GM21447 (cell line): Measurements from ENCODE around the gene PPP1R16B.

Source experiments
- ATAC-seq: cut with Tn5 transposase; IDR thresholded peaks from one replicate; pipeline ENCODE4 v1.9.1; 2021; ENCODE audit not compliant: unreplicated experiment

PPP1R16B gene

DNA sequence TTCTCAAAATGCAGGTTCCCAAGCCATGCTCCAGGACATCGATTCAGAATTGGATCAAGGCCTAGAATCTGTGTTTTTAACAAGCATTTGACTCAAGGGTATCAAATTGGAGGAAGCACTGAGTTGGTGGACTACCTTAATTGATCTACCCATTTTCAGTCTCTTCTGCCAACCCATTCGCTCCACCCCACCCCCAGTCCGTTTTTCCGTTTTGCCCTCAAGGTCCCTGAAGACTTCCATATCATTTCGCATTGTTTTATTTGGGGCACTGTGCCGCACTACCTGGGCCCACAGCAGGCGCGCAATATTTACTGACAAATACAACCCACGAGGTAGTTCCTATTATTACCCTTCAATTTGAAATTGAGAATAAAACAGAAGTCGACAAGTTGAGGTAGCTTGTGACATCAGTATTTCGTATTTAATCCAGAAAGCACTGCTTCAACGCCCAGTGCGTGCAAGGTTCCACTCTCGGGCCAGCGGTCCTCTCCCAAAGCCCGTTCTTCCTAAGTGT, 156.1 kb downstream of the PPP1R16B start:
- ATAC-seq, result no peak

DNA sequence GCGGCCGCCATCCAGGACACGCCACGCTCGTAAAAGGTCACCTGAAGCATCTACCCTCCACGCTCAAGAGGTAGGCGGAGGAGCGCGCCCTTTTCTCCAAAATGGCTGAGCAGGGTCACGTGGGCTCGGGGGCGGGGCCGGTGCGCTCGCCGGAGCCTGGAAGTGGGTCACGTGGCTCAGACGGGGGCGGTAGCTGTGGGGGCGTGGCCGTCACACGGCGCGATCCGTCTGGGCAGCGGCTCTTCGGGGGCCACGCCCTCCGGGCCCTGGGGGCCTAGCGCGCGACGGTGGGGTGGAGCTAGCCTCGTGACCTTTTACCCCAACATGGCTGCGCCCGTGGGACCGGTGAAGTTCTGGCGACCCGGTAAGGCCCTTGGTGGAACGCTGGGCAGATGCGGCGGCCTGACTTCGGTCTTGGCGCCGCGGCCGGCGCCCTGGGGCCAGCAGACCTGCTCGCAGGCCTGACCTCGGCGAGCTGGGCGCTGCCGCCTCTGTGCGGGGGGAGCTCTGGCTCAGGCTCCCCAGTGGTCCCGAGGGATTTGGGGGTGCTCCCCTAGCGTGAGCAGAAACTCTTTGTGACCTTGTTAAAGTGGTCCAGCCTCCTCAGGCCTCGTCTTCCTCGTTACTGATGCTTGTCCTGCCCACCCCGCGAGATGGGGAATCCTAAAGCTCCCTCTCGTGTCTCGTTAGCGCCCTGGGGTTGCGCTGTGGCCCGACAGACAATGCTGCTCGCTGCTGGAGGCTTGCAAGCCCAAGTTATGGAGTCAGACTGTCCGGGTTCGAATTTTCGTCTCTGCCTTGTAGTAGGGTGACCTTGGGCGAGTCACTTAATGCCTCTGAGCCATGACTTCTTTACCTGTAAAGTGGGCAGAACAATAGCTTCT, 156.8 kb downstream of the PPP1R16B start, which contains the start of gene DHX35:
Gene DHX35 (plus strand): TSS at position 301 of the 884 bp plus-strand sequence. CDS start 24 bp downstream, at position 325.
- peak; percentile 93 for ATAC-seq

DNA sequence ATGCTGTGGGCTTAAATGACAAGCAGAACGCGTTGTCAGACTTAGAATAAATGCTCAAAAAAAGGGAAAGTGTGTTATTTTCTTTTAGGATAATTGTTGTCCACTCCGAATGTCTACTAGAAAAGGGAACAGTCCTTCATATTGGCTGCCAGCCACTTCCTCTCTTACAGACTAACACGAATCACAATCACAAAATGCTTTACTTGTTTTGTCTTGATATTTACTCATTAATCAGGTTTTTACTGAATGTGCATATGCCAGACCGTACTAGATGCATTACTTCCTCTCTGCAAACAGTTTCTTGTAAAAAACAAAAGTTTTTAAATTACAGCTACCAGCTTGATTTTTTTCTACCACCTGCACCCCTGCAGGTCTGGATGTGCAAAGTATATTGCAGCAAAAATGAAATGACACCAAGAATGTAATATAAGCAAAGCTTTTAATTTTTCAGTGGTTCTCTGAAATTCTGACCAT, 157.5 kb downstream of the PPP1R16B start:
- no peak for ATAC-seq

DNA sequence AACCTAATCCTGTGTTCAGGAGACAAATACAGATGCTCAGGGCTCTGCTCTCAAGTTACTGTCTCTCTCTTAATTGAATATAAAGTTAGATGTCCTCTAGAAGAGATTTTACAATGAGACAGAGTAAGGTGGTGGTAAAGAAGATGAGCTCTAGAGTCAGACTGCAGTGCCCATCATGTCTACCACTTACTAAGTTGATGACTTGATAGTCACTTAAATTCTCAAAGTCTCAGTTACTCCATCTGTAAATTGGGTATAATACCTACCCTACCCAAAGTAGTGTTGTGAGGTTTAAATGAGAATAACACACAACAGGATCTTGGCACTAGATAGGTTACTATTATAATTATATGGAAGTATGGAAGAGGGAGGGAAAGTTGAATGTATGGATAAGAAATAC, 158.2 kb downstream of the PPP1R16B start:
- no peak for ATAC-seq

DNA sequence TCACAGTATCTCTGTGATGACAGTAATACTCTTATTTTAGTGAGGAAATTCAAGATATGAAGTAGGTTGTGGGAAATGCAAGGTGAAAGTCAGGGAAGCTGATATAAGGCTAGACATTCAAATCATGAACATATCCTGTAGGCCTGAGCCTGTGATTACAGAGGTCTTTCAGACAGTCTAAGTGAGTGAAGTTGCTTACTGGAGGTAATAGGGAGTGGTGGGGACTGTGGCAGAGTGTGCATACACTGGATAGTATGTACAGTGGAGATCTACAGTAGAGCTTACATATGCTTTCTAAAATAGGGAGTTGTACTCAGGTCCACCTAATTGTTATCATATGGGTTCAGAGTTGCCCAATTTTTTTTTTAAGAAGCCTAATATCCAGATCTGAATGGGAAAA, 159.8 kb downstream of the PPP1R16B start:
- no peak for ATAC-seq

DNA sequence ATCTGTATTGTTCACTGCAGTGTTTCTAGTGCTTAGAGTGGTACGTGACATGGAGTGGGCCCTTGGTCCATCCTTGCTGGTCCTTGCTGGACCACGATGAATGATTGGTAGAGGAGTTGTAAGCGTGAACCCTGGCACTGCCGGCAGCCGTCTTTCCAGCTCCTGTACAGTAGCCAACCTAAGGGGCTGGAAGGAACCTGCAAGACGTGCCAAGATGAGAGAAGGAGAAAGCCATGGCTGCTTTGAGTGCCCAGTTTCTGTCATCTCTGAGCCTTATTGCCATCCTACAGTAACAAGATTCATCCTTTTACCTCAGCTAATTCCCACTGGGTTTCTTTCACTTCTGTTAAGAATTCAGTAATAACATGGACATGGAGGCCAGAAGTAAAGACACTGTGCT, 162.6 kb downstream of the PPP1R16B start:
- no peak for ATAC-seq

DNA sequence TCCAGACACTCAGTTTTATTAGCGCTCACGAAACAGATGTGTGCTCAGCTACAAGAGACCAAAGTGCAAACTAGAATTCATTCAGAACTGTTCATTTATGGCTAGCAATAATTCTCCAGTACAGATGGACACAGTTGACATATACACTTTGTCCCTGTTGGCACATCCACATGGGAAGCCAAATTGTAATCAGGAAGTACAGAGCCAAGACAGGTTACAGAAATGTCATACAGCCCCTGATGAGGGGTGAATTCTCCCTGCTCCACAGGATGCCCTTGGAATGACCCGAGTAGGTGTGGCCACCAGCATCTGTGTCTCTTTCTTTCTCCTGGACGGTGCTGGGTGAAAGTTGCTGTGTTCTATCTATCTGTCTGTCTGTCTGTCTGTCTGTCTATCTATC, 164.2 kb downstream of the PPP1R16B start:
- ATAC-seq, result no peak

DNA sequence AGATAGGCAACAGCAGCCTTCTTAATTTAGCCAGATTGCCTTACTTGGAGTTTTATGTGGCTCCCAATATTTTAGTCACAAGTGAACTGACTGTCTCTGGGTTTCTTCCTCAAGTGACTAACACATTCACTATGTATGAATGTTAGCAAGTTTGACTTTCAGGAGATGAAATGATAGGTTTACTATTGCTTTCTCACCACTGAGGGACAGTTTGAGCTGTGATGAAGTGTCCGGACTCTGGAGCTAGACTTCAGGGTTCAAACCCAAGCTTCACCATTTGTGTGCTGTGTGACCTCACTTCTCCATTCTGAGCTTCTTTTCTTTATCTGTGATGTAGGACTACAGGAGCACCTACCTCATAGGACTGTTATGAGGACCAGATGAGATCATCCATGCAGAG, 164.8 kb downstream of the PPP1R16B start:
- no peak for ATAC-seq
